ACC112 (cell line): ENCODE results near the gene DCT.

Experiments
- H2AFZ ChIP-seq: fragments of 200-600 bp; sonication (generic); one replicate; pipeline ENCODE4 v1.6.0; 2017; ENCODE audit warnings: antibody characterized with exemption, low read length; ENCODE audit not compliant: unreplicated experiment
- H3K27ac ChIP-seq: fragments of 200-600 bp; sonication (generic); 2 replicates; pipeline ENCODE4 v1.5.1; 2014; ENCODE audit warnings: low read depth, mild to moderate bottlenecking, antibody characterized with exemption, low read length, moderate library complexity
- H3K27me3 ChIP-seq: fragments of 200-600 bp; sonication (generic); 2 replicates; pipeline ENCODE4 v1.6.1; 2014; ENCODE audit warnings: mild to moderate bottlenecking, antibody characterized with exemption, low read length, moderate library complexity, mixed read lengths; ENCODE audit not compliant: insufficient read depth
- H3K36me3 ChIP-seq: fragments of 200-600 bp; sonication (generic); 2 replicates; pipeline ENCODE4 v1.6.1; 2016; ENCODE audit warnings: mild to moderate bottlenecking, antibody characterized with exemption, low read length, moderate library complexity, mixed read lengths; ENCODE audit not compliant: insufficient read depth
- H3K4me1 ChIP-seq: fragments of 200-600 bp; sonication (generic); one replicate; pipeline ENCODE4 v1.6.1; 2016; ENCODE audit warnings: low read length, mixed read lengths; ENCODE audit not compliant: insufficient read depth, unreplicated experiment, control insufficient read depth
- H3K4me3 ChIP-seq: fragments of 200-600 bp; sonication (generic); 2 replicates; pipeline ENCODE4 v1.5.1; 2014; ENCODE audit warnings: mild to moderate bottlenecking, low read depth, low read length
- H3K79me2 ChIP-seq: fragments of 200-600 bp; sonication (generic); one replicate; pipeline ENCODE4 v1.6.0; 2016; ENCODE audit warnings: low read length; ENCODE audit not compliant: control insufficient read depth, unreplicated experiment, insufficient read depth

DCT gene

GRCh38 chr13:94459116-94459515 lies 20.4 kb downstream of the DCT start:
- Histone ChIP-seq H3K27me3 (no peaks in the 10 kb centered on the region), H3K4me3 (no peak overlapping the region), H2AFZ (no peak overlapping the region), H3K4me1 (no peaks in the 10 kb centered on the region), H3K79me2 (no peaks in the 10 kb centered on the region), H3K36me3 (no peaks in the 10 kb centered on the region), H3K27ac (no peak overlapping the region)

- Histone ChIP-seq H3K4me1 (no peaks in the 10 kb centered on the region), H3K79me2 (no peaks in the 10 kb centered on the region), H3K27ac (no peak overlapping the region), H3K27me3 (no peaks in the 10 kb centered on the region), H3K36me3 (no peaks in the 10 kb centered on the region), H3K4me3 (no peak overlapping the region), H2AFZ (no peak overlapping the region)
Measured at GRCh38 chr13:94455414-94455813, 24.1 kb downstream of the DCT start.

GRCh38 chr13:94454906-94455305 lies 24.6 kb downstream of the DCT start:
- Histone ChIP-seq H3K27me3 (no peaks in the 10 kb centered on the region), H3K27ac (no peak overlapping the region), H3K36me3 (no peaks in the 10 kb centered on the region), H2AFZ (no peak overlapping the region), H3K4me1 (no peaks in the 10 kb centered on the region), H3K4me3 (no peak overlapping the region), H3K79me2 (no peaks in the 10 kb centered on the region)

GRCh38 chr13:94454334-94454733 lies 25.1 kb downstream of the DCT start:
- Histone ChIP-seq H3K36me3 (no peaks in the 10 kb centered on the region), H3K27me3 (no peaks in the 10 kb centered on the region), H3K27ac (no peak overlapping the region), H3K4me1 (no peaks in the 10 kb centered on the region), H3K4me3 (no peak overlapping the region), H2AFZ (no peak overlapping the region), H3K79me2 (no peaks in the 10 kb centered on the region)

GRCh38 chr13:94444826-94445225 lies 34.7 kb downstream of the DCT start:
- no peak overlapping the region for H3K27ac ChIP-seq
- H2AFZ ChIP-seq = no peak overlapping the region
- H3K36me3 ChIP-seq = no peaks in the 10 kb centered on the region
- H3K4me3 ChIP-seq = no peak overlapping the region
- no peaks in the 10 kb centered on the region for H3K4me1 ChIP-seq
- H3K27me3 ChIP-seq = peaks cover 10% of the 10 kb centered on the region; the same call in 1 of the 2 replicates
- no peaks in the 10 kb centered on the region for H3K79me2 ChIP-seq

GRCh38 chr13:94435604-94436226 lies 43.8 kb downstream of the DCT start:
- Histone ChIP-seq H3K36me3 (no peaks in the 10 kb centered on the region), H3K4me3 (no peak overlapping the region), H3K79me2 (no peaks in the 10 kb centered on the region), H3K27me3 (peaks cover 16% of the 10 kb centered on the region), H3K4me1 (no peaks in the 10 kb centered on the region), H3K27ac (no peak overlapping the region), H2AFZ (no peak overlapping the region)

- Histone ChIP-seq H3K27me3 (no peaks in the 10 kb centered on the region; the same call in 1 of the 2 replicates), H3K4me1 (no peaks in the 10 kb centered on the region), H3K79me2 (no peaks in the 10 kb centered on the region), H3K36me3 (no peaks in the 10 kb centered on the region), H3K27ac (no peak overlapping the region), H2AFZ (no peak overlapping the region), H3K4me3 (no peak overlapping the region)
Measured at GRCh38 chr13:94433055-94433961, 46.2 kb downstream of the DCT start.

- Histone ChIP-seq H3K79me2 (no peaks in the 10 kb centered on the region), H2AFZ (peak overlapping the region; percentile 28), H3K4me3 (no peak overlapping the region), H3K36me3 (no peaks in the 10 kb centered on the region), H3K27ac (no peak overlapping the region), H3K4me1 (no peaks in the 10 kb centered on the region), H3K27me3 (no peaks in the 10 kb centered on the region)
Measured at GRCh38 chr13:94431987-94432386, 47.5 kb downstream of the DCT start.

- Histone ChIP-seq H3K79me2 (no peaks in the 10 kb centered on the region), H3K27me3 (no peaks in the 10 kb centered on the region), H3K36me3 (no peaks in the 10 kb centered on the region), H3K4me1 (no peaks in the 10 kb centered on the region), H2AFZ (no peak overlapping the region), H3K4me3 (no peak overlapping the region), H3K27ac (no peak overlapping the region)
Measured at GRCh38 chr13:94431574-94431973, 47.9 kb downstream of the DCT start.

- H3K27ac ChIP-seq = no peak overlapping the region
- H3K79me2 ChIP-seq = no peaks in the 10 kb centered on the region
- no peak overlapping the region for H3K4me3 ChIP-seq
- H3K4me1 ChIP-seq = no peaks in the 10 kb centered on the region
- no peaks in the 10 kb centered on the region for H3K36me3 ChIP-seq
- H3K27me3 ChIP-seq = no peaks in the 10 kb centered on the region
- H2AFZ ChIP-seq = no peak overlapping the region
Measured at GRCh38 chr13:94427313-94427953, 52.0 kb downstream of the DCT start.
